Measurements from ENCODE around the gene ISYNA1.

GRCh38 chr19:18446145-18446810, 8.3 kb upstream of the ISYNA1 start:
- no peak for TF ChIP-seq EZH2phosphoT487 (IDR thresholded peaks at IDR 0.05; ENCODE audit: borderline replicate concordance, low read length)
- TF ChIP-seq CTCF (IDR thresholded peaks at IDR 0.05; ENCODE audit: low read depth, low read length, poor library complexity, severe bottlenecking), result no peak

Data from DOHH2 (cell line).